AG09319 (cell line): Measurements from ENCODE around the gene UBE2J2.

ENCODE experiments used
- DNase-seq: peaks from one replicate; pipeline ENCODE4 v3.0.0-alpha.2; 2010; ENCODE audit warnings: low read depth; ENCODE audit errors: extremely low read depth
- CTCF ChIP-seq: IDR thresholded peaks from 2 replicates; pipeline ENCODE4 v1.5.1; 2011; ENCODE audit warnings: low read depth, mild to moderate bottlenecking, inconsistent platforms, low read length, moderate library complexity

Gene UBE2J2

GRCh38 chr1:1205769-1206375 lies 67.8 kb downstream of the UBE2J2 start:
- TF ChIP-seq CTCF = no peak
- no peak for DNase-seq

- no peak for DNase-seq
Measured at GRCh38 chr1:1204998-1205768, 68.5 kb downstream of the UBE2J2 start.

GRCh38 chr1:1204425-1204920 lies 69.2 kb downstream of the UBE2J2 start:
- no peak for TF ChIP-seq CTCF
- no peak for DNase-seq

More at GRCh38 chr1:1204998-1205768, 68.5 kb downstream of the UBE2J2 start:
- no peak for TF ChIP-seq CTCF
